SIG-M5 (cell line): ENCODE measurements around the gene PRX.
"Not testable (repeated sequence)": the region's sequence is repeated elsewhere in the genome, so short reads cannot be mapped to it uniquely, and the experiment has no call there.

Experiments used
- DNase-seq: peaks from one replicate; lab custom pipeline; 2025; lab: John Stamatoyannopoulos, UW

PRX gene

GRCh38 chr19:40441719-40442253 lies 28.6 kb upstream of the PRX start:
- no peak for DNase-seq

GRCh38 chr19:40438284-40438683 lies 25.1 kb upstream of the PRX start:
- no peak for DNase-seq

- no peak for DNase-seq
These were observed 20.4 kb upstream of the PRX start for GRCh38 chr19:40433391-40434216.

- not testable (repeated sequence) for DNase-seq
These were observed 19.6 kb upstream of the PRX start for GRCh38 chr19:40432760-40433159.

DNA sequence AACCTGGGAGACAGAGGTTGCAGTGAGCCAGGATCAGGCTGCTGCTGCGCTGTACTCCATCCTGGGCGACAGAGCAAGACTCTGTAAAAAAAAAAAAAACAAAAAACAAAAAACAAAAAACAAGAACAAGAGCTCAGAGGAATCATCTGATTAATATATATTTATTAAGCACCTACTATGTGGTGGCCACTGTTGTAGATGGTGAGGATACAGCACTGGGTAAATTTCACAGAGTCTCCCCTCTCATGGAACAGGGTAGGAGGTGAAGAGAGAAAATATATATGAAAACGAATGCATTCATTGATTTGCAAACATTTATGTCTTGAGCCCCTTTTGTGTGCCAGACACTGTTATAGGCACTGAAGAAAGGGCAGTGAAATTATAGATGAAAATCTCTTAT lies 18.5 kb upstream of the PRX start:
- DNase-seq, result no peak

DNA sequence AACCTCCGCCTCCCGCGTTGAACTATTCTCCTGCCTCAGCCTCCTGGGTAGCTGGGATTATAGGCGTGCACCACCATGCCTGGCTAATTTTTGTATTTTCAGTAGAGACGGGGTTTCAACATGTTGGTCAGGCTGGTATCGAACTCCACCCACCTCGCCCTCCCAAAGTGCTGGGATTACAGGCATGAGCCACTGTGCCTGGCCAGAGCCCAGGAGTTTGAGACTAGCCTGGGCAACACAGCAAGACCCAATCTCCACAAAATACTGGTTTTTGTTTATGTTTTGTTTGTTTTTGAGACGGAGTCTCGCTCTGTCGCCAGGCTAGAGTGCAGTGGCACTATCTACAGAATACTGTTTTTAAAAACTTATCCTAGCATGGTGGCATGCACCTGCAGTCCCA lies 17.1 kb upstream of the PRX start:
- not testable (repeated sequence) for DNase-seq

DNA sequence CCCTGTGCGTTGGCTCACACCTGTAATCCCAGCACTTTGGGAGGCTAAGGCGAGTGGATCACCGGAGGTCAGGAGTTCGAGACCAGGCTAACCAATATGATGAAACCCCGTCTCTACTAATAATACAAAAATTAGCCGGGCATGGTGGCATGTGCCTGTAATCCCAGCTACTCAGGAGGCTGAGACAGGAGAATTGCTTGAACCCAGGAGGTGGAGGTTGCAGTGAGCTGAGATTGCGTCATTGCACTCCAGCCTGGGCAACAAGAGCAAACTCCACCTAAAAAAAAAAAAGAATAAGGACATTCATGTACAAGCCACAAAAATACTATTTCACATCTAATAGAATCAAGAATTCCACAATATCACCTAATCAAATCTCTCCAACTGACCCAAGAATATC lies 15.0 kb upstream of the PRX start:
- DNase-seq, result not testable (repeated sequence)

DNA sequence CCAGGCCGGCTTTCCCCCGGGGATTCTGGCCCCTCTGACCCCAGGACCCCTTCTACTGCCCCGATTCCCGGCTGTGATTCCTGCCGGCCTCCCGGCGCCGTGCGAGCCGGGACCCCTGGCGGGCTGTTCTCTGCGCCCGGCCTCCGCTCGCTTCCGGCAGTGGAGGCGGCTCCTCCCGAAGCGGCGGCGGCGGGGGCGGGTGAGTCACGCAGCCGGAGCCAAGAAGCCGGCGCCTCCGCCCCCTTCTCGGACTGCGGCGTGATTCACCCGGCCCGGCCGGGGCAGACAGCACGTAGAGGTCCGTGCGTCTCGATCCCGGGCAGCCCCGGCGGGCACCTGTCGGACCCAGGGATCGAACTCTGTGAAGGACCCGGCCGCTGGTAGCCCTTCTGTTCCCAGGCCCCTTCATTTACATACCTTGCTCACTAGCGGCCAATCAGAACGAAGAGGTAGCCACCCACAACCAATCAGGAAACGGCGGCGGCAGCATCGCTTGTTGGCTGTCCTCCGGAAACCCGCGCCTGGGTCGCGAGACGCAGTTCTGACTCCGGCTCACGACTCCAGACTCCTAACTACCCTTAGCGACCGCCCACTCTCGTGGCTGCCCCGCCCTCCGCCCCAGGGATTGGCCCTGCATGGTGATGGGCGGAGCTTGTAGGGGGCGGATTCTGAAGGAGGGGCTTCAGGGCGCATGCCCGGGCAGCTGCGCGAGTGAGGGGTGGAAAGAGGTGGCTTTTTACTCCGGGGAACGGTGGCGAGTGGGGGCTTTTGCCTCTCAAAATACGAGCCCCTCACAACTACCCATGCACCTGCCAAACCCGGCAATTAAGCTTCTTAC lies 12.5 kb upstream of the PRX start, which contains the start of gene SERTAD1:
TSS of gene SERTAD1 (minus strand) at position 543 of the 838 bp plus-strand sequence. CDS start 2,446 bp downstream, outside the sequence.
- DNase-seq, result peak; percentile 88

DNA sequence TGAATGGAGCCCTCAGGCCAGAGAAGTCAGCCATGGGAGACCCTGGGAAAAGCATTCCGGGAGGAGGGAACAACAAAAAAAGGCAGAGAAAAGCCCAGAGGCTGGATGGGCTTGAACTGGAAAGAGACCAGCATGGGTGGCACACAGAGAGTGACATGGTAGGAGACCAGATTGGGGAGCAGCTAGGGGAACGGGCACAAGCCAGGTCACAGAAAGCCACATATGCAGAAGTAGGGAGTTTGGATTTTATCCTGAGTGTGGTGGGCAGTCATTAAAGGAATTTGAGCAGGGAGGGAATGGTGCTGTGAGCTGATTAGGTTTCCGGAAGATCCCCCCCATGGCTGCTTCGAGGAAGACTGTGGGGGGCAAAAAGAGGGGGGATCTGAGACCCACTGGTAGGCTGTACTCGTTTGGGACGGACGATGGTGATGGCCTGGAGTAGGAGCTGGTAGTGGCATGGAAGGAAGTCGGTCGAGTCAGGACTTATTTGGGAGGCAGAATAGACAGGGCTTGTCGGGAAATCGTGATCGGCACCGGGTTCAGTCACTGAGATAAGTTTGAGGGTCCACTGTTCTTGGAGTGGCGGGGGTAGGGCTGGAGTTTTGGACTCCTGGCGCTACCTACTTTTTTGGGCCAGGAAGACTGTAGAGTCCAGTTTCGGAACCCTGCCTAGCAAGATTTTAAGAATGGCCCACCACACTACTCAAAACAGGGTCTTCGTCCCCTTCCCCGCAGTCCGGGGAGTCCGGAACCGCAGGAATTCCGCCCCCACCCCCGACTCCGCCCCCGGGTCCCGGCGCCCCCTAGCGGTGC lies 11.7 kb upstream of the PRX start:
- no peak for DNase-seq

DNA sequence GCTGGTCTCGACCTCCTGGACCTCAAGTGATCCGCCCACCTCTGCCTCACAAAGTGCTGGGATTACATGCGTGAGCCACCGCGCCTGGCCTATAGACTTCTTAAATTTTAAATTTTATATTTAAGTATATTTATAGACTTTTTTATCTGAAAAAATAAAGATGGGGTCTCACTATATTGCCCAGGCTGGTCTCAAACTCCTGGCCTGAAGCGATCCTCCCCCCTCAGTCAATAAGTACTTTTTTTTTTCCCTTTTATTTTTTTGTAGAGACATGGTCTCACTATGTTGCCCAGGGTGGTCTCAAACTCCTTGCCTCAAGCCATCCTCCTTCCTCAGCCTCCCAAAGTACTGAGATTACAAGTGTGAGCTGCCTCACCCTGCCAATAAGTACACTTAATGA lies 10.8 kb upstream of the PRX start:
- DNase-seq, result no peak

GRCh38 chr19:40422748-40423566 lies 9.8 kb upstream of the PRX start:
- no peak for DNase-seq

DNA sequence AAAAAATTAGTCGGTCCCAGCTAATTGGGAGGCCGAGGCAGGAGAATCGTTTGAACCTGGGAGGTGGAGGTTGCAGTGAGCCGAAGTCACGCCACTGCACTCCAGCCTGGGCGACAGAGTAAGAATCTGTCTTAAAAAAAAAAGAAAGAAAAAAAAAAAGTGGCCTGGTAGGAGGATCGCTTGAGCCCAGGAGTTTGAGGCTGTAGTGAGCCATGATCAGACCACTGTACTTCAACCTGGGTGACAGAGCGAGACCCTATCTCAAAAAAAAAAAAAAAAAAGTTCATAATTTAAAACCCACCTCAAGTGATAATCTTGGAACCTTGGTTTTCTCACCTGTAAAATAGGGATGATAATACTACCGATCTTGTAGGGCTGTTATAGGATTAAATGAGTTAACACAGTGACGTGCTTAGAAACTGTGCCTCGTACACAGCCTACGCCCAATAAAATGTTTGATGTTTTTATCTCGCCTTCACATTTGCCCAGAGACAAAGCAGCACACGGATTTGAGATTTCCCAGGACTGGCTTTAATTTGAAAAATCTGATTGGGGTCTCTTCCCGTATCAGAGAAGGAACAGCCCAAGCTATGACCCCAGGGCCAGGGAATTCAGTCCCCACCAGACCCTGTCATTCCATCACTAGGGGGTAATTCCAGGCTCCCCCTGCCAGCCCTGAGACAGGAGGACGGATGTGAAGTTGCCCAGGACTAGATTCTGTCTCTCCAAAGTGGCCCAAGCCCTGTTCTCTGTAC lies 9.0 kb upstream of the PRX start:
- no peak for DNase-seq

GRCh38 chr19:40420766-40421765 lies 7.9 kb upstream of the PRX start:
- DNase-seq, result no peak

- DNase-seq, result no peak
These were observed 7.2 kb upstream of the PRX start for GRCh38 chr19:40420451-40420765.

GRCh38 chr19:40419780-40420179 lies 6.6 kb upstream of the PRX start:
- no peak for DNase-seq

DNA sequence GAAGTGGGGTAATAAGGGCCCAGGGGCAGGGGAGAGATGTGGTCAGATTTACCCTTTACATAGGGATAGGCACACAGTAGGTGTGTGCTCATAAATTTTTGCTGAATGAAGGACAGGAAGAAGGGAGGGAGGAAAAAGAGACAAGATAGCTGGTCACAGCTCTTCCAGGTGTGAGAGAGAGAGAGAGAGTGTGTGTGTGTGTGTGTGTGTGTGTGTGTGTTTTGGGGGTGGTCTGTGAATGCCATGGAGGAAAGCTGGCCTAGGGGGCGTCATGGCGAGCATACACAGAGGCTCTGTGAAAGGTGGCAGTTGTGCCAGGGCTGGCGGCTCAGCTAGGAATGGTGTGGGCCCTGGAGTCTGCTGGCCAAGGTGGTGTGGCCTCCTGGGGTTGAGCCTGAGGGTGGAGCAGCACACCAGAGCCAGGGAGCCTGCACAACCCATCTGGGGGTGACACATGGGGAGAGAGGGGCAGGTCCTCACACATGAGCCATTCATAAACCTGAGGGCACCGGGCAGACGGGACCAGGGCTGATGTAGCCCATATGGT lies 6.0 kb upstream of the PRX start:
- no peak for DNase-seq

DNA sequence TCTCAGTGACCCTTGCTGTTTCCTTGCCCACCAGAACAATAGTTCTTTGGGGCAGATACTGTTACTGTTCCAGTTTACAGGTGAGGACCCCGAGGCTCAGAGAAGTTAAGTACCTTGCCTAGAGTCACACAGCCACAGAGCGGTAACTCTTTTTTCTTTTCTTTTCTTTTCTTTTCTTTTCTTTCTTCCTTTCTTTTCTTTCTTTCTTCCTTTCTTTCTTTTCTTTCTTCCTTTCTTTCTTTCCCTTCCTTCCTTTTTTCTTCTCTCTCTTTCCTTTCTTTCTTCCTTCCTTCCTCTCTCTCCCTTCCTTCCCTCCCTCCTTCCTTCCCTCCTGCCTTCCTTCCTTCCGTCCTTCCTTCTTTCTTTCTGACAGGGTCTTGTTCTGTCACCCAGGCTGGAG lies 4.9 kb upstream of the PRX start:
- no peak for DNase-seq

- no peak for DNase-seq
These were observed 4.4 kb upstream of the PRX start for GRCh38 chr19:40417643-40417981.
